Endothelial cell of umbilical vein (primary cell): ENCODE measurements around the gene CINP. TPM values are rescaled to one million over a fixed set of nuclear protein-coding genes. Genes with fewer than 3 reads are reported as not detected.

Experiments used
- BruUV-seq: library from RNA; stranded (reverse); fragments of 400-500 nt; replicated peaks from 2 replicates; lab custom pipeline; 2021; lab: Mats Ljungman, UMichigan
- CTCF ChIA-PET: fragments of 300-600, 350-600 bp; sonication (Branson Sonifier 250); formaldehyde crosslinking; loops from one replicate; lab custom pipeline; 2021; ENCODE audit warnings: antibody characterized with exemption, inconsistent platforms; lab: Charles Lee
- POLR2A ChIA-PET: fragments of 300-600, 350-600 bp; sonication (Branson Sonifier 250); formaldehyde crosslinking; loops from one replicate; lab custom pipeline; 2021; ENCODE audit warnings: antibody characterized with exemption, inconsistent platforms; lab: Charles Lee
- DNase-seq: peaks from one replicate; pipeline ENCODE4 v3.0.0-alpha.2; 2011; ENCODE audit warnings: low read depth, low spot score
- FAIRE-seq: peaks from 2 replicates; lab custom pipeline; 2011; peaks lifted over from hg19 to GRCh38; lab: Jason Lieb, UNC
- H2AFZ ChIP-seq: 2 replicates; pipeline ENCODE4 v1.6.0; 2012; ENCODE audit warnings: low read depth, low read length, control low read depth, inconsistent platforms
- H3K27ac ChIP-seq: 2 replicates; pipeline ENCODE4 v1.5.1; 2011; ENCODE audit warnings: low read depth, mild to moderate bottlenecking, control low read depth, low read length, moderate library complexity; ENCODE audit not compliant: insufficient read depth
- H3K27me3 ChIP-seq, 2 experiments: 2 replicates each; pipeline versions ENCODE4 v1.6.0 to v1.6.1; 2011; ENCODE audit warnings: low read length in 2 of 2, mixed read lengths in 1 of 2; ENCODE audit not compliant: control insufficient read depth in 2 of 2, insufficient read depth in 2 of 2
- H3K36me3 ChIP-seq, 2 experiments: 2 replicates in 1 of 2; 3 replicates in 1 of 2; pipeline ENCODE4 v1.5.1; 2011; ENCODE audit warnings: low read length in 2 of 2, mild to moderate bottlenecking in 1 of 2, moderate library complexity in 1 of 2; ENCODE audit not compliant: control insufficient read depth in 2 of 2, insufficient read depth in 2 of 2; ENCODE audit errors: extremely low read depth in 1 of 2
- H3K4me1 ChIP-seq: 3 replicates; pipeline ENCODE4 v1.5.1; 2011; ENCODE audit warnings: mild to moderate bottlenecking, low read length; ENCODE audit not compliant: control insufficient read depth, insufficient read depth; ENCODE audit errors: extremely low read depth
- H3K4me2 ChIP-seq: 2 replicates; pipeline ENCODE4 v1.6.1; 2011; ENCODE audit warnings: low read length, control low read depth, mixed read lengths; ENCODE audit not compliant: insufficient read depth
- H3K4me3 ChIP-seq, 3 experiments: fragments of 200-600 bp in 1 of 3; sonication (generic), shearing (Covaris generic) in 1 of 3; replicated peaks in 1 of 3; 2 replicates each; pipeline ENCODE4 v1.5.1; 2011 to 2016; ENCODE audit warnings: control low read depth in 3 of 3, low read length in 3 of 3, mild to moderate bottlenecking in 2 of 3, inconsistent platforms in 1 of 3, low read depth in 1 of 3, moderate library complexity in 1 of 3; ENCODE audit not compliant: insufficient read depth in 1 of 3
- H3K79me2 ChIP-seq: 2 replicates; pipeline ENCODE4 v1.6.0; 2012; ENCODE audit warnings: low read length, inconsistent platforms; ENCODE audit not compliant: control insufficient read depth, insufficient read depth
- H3K9ac ChIP-seq: replicated peaks from 2 replicates; pipeline ENCODE3; 2011; ENCODE audit warnings: low read length, control low read depth; ENCODE audit not compliant: insufficient read depth; ENCODE audit errors: extremely low read depth
- H3K9me1 ChIP-seq: replicated peaks from 3 replicates; pipeline ENCODE4 v1.6.0; 2011; ENCODE audit warnings: mild to moderate bottlenecking, low read length; ENCODE audit not compliant: control insufficient read depth, insufficient read depth; ENCODE audit errors: extremely low read depth
- H3K9me3 ChIP-seq: replicated peaks from 2 replicates; pipeline ENCODE4 v1.5.1; 2012; ENCODE audit warnings: low read length, inconsistent platforms; ENCODE audit not compliant: control insufficient read depth, insufficient read depth
- H4K20me1 ChIP-seq: replicated peaks from 2 replicates; pipeline ENCODE3; 2011; ENCODE audit warnings: mild to moderate bottlenecking, low read length; ENCODE audit not compliant: control insufficient read depth, insufficient read depth; ENCODE audit errors: extremely low read depth
- EZH2 ChIP-seq: IDR thresholded peaks from 2 replicates; pipeline ENCODE4 v1.6.1; 2012; ENCODE audit warnings: borderline replicate concordance, low read depth, mild to moderate bottlenecking, moderate library complexity, low read length, inconsistent platforms; ENCODE audit not compliant: severe bottlenecking
- FOS ChIP-seq: IDR thresholded peaks from 2 replicates; pipeline ENCODE4 v1.6.1; 2011; ENCODE audit warnings: mild to moderate bottlenecking, low read length, moderate library complexity, borderline replicate concordance; ENCODE audit not compliant: insufficient read depth
- GATA2 ChIP-seq: IDR thresholded peaks from 2 replicates; pipeline ENCODE4 v1.7.0; 2011; ENCODE audit warnings: low read depth, mild to moderate bottlenecking, moderate library complexity, mixed read lengths, low read length; ENCODE audit not compliant: insufficient read length, insufficient read depth
- MYC ChIP-seq: IDR thresholded peaks from one replicate; pipeline ENCODE4 v1.6.1; 2011; ENCODE audit warnings: mild to moderate bottlenecking, low read depth, low read length
- POLR2A ChIP-seq: IDR thresholded peaks from 2 replicates; pipeline ENCODE4 v1.6.1; 2012; ENCODE audit warnings: low read depth, mild to moderate bottlenecking, control low read depth, low read length
- dilution Hi-C: fragments of 300-500 bp; cut with MboI; formaldehyde crosslinking; loops from one replicate; pipeline ENCODE4 v1.15.0; 2019; ENCODE audit warnings: low sequenced_read_pairs; ENCODE audit not compliant: extremely low pct_ligation_motif_present
- intact Hi-C: fragments of 100-400 bp; cut with micrococcal nuclease; formaldehyde crosslinking; loops from one replicate; pipeline ENCODE4 v1.10.0; 2022
- polyA plus RNA-seq, 4 experiments: library from polyadenylated mRNA; depleted of rRNA in 3 of 4; stranded (reverse) in 3 of 4; unstranded in 1 of 4; fragments of >200 nt; gene quantifications; 2 replicates each; pipeline versions ENCODE4 v1.2.1 to v1.2.3, GENCODE V29; 2011 to 2012; ENCODE audit warnings: missing spikeins in 1 of 4
- total RNA-seq: library from RNA; stranded (reverse); gene quantifications from 2 replicates; pipeline ENCODE4 v1.2.3, GENCODE V29; 2021

CINP gene
- total and polyA plus RNA-seq, 2 donors (not counting 3 experiments of a cell fraction or from before 2014, with no cell fraction given) = 44.0 to 79.1 TPM

- H3K9ac ChIP-seq = no peak overlapping the region
- DNase-seq = no peak
- TF ChIP-seq POLR2A (no peak), FOS (no peak), MYC (no peak), GATA2 (no peak), EZH2 (no peak)
- H3K9me1 ChIP-seq = no peaks in the 10 kb centered on the region
- no peak overlapping the region for H2AFZ ChIP-seq
- BruUV-seq = no TSS peak
- peaks cover 2 to 5% of the 10 kb centered on the region in 2 experiments for H3K36me3 ChIP-seq
- no peaks in the 10 kb centered on the region for H3K4me1 ChIP-seq
- H3K79me2 ChIP-seq = no peaks in the 10 kb centered on the region
- ChIA-PET POLR2A (no interaction called here), CTCF (no interaction called here)
- no peak overlapping the region for H3K27ac ChIP-seq
- no peaks in the 10 kb centered on the region for H3K27me3 ChIP-seq
- intact Hi-C loops = no loop called here
- H3K4me2 ChIP-seq = no peak overlapping the region
- dilution Hi-C loops = no loop called here
- no peak for FAIRE-seq
- no peaks in the 10 kb centered on the region for H4K20me1 ChIP-seq
- no peak overlapping the region for H3K4me3 ChIP-seq
- no peaks in the 10 kb centered on the region for H3K9me3 ChIP-seq
Measured at GRCh38 chr14:102378830-102379229, 16.1 kb upstream of the CINP start.

- FAIRE-seq = no peak
- intact Hi-C loops (no loop called here), dilution Hi-C loops (no loop called here)
- Histone ChIP-seq H3K79me2 (no peaks in the 10 kb centered on the region), H3K27ac (no peak overlapping the region), H3K9me1 (no peaks in the 10 kb centered on the region), H4K20me1 (no peaks in the 10 kb centered on the region), H3K9me3 (no peaks in the 10 kb centered on the region), H3K4me1 (no peaks in the 10 kb centered on the region), H3K27me3 (no peaks in the 10 kb centered on the region), H3K4me2 (no peak overlapping the region), H3K9ac (no peak overlapping the region), H2AFZ (no peak overlapping the region), H3K4me3 (no peak overlapping the region), H3K36me3 (peaks cover 2 to 5% of the 10 kb centered on the region in 2 experiments)
- no peak for DNase-seq
- CTCF ChIA-PET = no interaction called here
- POLR2A ChIA-PET = interaction anchor here (0.6 kb wide), 1 partner anchor 26 kb away, joined by 3 read pairs; no protein-coding TSS in a partner anchor
- TF ChIP-seq MYC = no peak
- TF ChIP-seq EZH2 = no peak
- TF ChIP-seq GATA2 = no peak
- TF ChIP-seq POLR2A = no peak
- no TSS peak for BruUV-seq
Measured at GRCh38 chr14:102377696-102378095, 15.0 kb upstream of the CINP start.
